GM12801 (cell line): ENCODE measurements around the gene TDRD1.

Experiments used
- TF ChIP-seq, protein P1 (sequence below): IDR thresholded peaks from one replicate; pipeline ENCODE4 v1.5.1; 2011; ENCODE audit warnings: control low read depth; ENCODE audit not compliant: insufficient read length; ENCODE audit errors: extremely low read depth

TDRD1 gene

DNA sequence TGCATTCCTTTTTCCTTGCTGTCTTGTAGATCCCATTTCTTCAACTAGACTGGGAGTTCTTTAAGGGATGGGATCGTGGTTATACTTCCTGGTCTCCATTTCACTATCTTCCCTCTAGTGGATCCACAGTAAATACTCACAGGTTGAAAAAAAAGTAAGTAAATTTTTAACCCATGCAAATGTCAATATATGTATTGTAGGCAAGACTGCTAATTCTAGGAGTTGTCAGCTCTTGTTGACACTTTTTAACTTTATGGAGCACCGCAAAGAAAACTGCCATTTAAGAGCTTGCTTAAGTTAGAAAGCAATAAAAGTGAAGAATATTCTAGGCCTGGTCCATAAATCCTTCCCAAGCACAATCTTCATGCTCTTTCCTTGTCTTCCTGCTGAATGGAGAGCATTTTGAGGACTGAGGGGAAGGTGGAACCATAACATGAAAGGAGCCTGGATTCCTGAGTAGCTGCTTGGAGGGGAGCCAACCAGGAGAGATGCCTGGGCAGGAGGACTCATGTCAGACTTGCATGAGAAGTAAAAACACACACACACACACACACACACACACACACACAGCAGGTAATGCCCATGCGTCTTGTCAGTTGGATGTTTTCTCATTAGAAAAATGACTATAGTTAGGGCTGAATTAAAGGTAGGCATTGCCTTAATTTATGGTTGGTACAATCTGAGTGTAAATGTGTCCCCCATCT, 92.1 kb downstream of the TDRD1 start:
- TF ChIP-seq, protein P1, sequence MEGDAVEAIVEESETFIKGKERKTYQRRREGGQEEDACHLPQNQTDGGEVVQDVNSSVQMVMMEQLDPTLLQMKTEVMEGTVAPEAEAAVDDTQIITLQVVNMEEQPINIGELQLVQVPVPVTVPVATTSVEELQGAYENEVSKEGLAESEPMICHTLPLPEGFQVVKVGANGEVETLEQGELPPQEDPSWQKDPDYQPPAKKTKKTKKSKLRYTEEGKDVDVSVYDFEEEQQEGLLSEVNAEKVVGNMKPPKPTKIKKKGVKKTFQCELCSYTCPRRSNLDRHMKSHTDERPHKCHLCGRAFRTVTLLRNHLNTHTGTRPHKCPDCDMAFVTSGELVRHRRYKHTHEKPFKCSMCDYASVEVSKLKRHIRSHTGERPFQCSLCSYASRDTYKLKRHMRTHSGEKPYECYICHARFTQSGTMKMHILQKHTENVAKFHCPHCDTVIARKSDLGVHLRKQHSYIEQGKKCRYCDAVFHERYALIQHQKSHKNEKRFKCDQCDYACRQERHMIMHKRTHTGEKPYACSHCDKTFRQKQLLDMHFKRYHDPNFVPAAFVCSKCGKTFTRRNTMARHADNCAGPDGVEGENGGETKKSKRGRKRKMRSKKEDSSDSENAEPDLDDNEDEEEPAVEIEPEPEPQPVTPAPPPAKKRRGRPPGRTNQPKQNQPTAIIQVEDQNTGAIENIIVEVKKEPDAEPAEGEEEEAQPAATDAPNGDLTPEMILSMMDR: no peak

DNA sequence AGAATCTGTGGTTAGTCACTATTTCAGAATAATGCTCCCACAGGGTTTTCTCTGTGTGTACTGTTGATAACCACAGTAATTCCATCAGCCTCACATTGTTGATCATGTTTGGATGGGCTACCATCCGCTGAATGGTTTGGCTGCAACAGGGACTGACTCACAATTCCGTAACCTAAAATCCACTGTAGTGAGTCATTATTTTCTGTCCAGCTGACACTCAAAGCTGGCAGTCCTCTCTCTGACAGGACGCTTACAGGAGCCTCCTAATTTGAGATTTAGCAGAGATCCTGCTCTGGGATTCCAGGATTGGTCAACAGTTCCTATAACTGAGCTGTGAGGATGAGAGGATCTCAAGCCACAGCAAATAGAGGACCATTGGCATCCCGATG, 92.6 kb downstream of the TDRD1 start:
- TF ChIP-seq, protein P1: no peak

DNA sequence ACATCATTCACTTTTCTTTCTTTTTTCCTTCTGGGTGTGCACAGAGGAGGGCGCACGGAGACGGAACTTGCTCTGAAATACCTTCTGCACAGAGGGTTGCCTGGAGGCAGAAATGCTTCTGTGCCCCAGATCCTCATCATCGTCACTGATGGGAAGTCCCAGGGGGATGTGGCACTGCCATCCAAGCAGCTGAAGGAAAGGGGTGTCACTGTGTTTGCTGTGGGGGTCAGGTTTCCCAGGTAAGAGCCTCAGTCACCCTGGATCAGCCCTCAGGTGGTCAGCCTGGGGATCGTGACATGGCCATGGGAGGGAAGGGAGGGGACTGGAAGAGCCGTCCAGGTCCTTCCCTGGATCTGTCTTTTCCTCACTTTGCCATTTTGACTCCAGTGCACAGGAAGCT, 93.5 kb downstream of the TDRD1 start:
- TF ChIP-seq, protein P1: no peak

DNA sequence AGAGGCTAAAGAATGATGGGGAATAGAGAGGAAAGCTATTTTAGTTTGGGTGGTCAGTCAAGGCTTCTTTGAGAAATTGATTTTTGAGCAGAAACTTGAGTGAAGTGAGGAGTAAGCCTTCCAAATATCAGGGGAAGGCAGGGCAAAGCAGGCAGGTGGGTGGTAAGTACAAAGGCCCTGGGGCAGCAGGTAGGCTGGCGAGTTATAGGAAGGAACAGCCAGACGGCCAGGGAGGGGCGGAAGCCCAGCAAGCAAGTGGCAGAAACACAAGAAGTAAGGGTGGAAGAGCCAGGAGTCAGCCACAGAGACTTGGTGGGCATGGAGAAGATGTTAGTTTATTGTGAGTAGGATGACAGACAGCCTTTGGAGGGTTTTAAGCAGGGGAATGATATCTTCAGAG, 94.8 kb downstream of the TDRD1 start:
- TF ChIP-seq, protein P1: no peak

DNA sequence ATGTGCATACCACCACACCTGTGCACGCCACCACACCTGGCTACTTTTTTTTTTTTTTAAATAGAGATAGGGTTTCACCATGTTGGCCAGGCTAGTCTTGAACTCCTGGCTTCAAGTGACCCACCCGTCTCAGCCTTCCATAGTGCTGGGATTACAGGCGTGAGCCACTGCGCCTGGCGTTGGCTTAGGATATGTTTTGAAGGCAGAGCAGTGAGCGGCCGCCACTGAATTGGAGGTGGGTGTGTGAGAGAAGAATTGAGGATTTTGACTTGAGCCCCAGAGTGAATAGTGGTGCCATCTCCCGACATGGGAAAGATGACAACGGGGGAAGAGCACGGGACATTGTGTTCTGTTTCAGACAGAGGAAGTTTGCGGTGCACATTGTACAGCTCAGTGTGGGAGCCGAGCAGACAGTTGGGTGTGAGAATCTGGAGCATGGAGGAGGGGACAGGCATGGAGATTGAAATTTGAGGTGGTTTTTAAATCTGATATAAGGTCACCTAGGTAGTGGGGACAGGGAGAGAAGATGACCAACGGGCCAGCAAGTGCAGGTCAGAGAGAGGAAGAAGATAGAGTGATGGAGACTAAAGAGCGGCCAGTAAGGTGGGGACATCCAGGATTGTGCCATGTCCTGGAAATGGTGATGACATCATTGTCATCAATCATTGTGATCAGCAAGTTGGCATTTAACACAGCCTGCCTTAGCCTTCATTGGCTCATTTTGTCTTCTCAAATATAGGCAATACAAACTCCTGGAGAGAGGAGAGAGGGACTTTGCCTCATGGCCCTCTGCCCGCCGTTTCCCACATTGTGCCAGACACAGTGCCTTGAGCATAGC, 95.7 kb downstream of the TDRD1 start:
- TF ChIP-seq, protein P1: no peak

DNA sequence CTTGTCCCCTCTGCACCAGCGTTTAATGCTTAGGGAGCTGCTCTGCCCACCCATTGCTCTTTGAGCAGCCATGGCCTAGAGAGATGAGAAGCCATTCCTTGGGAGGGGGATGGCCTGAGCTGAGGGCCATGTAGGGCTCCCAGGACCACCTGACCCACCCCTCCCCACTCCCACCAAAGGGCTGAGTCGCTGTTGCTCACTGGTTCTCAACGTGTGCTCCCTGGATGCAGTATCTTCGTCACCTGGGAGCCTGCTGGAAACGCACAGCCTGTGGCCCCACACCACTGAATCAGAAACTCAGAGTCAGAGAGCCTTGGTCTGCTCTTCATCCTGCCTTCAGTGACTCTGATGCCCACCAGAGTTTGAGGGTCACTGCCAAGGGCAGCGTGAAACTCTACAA, 96.9 kb downstream of the TDRD1 start:
- TF ChIP-seq, protein P1: no peak

DNA sequence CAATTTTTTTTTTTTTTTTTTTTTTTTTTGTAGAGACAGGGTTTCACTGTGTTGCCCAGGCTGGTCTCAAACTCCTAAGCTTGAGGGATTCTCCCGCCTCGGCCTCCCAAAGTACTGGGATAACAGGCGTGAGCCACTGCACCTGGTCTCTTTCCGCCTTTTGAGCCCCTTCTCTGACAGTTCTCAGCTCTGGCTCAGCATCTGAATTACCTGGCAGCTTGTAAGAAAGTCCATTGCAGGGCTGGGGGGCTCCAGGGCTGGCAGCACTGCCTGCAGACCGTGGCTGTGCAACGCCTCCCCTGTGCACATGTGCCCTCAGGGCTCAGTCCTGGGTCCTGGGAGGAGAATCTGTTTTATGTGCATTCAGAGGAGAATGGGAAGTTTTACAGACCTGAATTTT, 97.5 kb downstream of the TDRD1 start:
- TF ChIP-seq, protein P1: no peak
